ENCODE data around the gene RAPH1.

The RAPH1 gene

GRCh38 chr2:203583084-203583695 is 48.1 kb upstream of the RAPH1 start:
- Histone ChIP-seq H3K4me2 (ENCODE audit: low read depth, low read length) (peak overlapping the region; percentile 78), H3K27me3 (replicated peaks; ENCODE audit: insufficient read depth, low read length) (no peaks in the 10 kb centered on the region), H4K20me1 (ENCODE audit: insufficient read depth, low read length) (no peaks in the 10 kb centered on the region), H3K36me3 (replicated peaks; ENCODE audit: insufficient read depth, low read length) (no peaks in the 10 kb centered on the region), H3K9me3 (replicated peaks; ENCODE audit: insufficient read depth, low read length) (no peaks in the 10 kb centered on the region), H3F3A (ENCODE audit: insufficient read depth, low read length) (peaks cover 41% of the 10 kb centered on the region), H3K27ac (ENCODE audit: low read length) (peak overlapping the region; percentile 83; the same call in 1 of the 2 replicates), H3K4me1 (ENCODE audit: low read length) (peaks cover 65% of the 10 kb centered on the region), H3K9me2 (replicated peaks; ENCODE audit: insufficient read depth, low read length) (no peaks in the 10 kb centered on the region), H2AFZ (ENCODE audit: low read length) (no peak overlapping the region), H3K9ac (ENCODE audit: low read length) (peak overlapping the region; percentile 15; the same call in 1 of the 2 replicates), H3K4me3 (ENCODE audit: low read length) (0 out of 2 replicates have a peak overlapping the region, but pooled peaks have one; percentile 5), H3K79me2 (ENCODE audit: low read length) (no peaks in the 10 kb centered on the region)
- DNase-seq = no peak
- no peak for TF ChIP-seq EZH2 (optimal IDR thresholded peaks at IDR 0.05; ENCODE audit: low read depth, low read length)
- TF ChIP-seq EZH2phosphoT487 (IDR thresholded peaks at IDR 0.05; ENCODE audit: low read length) = no peak
- TF ChIP-seq, protein P1, sequence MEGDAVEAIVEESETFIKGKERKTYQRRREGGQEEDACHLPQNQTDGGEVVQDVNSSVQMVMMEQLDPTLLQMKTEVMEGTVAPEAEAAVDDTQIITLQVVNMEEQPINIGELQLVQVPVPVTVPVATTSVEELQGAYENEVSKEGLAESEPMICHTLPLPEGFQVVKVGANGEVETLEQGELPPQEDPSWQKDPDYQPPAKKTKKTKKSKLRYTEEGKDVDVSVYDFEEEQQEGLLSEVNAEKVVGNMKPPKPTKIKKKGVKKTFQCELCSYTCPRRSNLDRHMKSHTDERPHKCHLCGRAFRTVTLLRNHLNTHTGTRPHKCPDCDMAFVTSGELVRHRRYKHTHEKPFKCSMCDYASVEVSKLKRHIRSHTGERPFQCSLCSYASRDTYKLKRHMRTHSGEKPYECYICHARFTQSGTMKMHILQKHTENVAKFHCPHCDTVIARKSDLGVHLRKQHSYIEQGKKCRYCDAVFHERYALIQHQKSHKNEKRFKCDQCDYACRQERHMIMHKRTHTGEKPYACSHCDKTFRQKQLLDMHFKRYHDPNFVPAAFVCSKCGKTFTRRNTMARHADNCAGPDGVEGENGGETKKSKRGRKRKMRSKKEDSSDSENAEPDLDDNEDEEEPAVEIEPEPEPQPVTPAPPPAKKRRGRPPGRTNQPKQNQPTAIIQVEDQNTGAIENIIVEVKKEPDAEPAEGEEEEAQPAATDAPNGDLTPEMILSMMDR (IDR thresholded peaks at IDR 0.05; ENCODE audit: low read length) = no peak

GRCh38 chr2:203582468-203582867 is 47.4 kb upstream of the RAPH1 start:
- no peak for DNase-seq
- Histone ChIP-seq H3K9me3 (replicated peaks; ENCODE audit: insufficient read depth, low read length) (no peaks in the 10 kb centered on the region), H3K27me3 (replicated peaks; ENCODE audit: insufficient read depth, low read length) (no peaks in the 10 kb centered on the region), H3K4me1 (ENCODE audit: low read length) (peaks cover 67% of the 10 kb centered on the region), H3F3A (ENCODE audit: insufficient read depth, low read length) (peaks cover 43% of the 10 kb centered on the region), H3K4me3 (ENCODE audit: low read length) (no peak overlapping the region), H3K9me2 (replicated peaks; ENCODE audit: insufficient read depth, low read length) (no peaks in the 10 kb centered on the region), H2AFZ (ENCODE audit: low read length) (no peak overlapping the region), H4K20me1 (ENCODE audit: insufficient read depth, low read length) (no peaks in the 10 kb centered on the region), H3K79me2 (ENCODE audit: low read length) (no peaks in the 10 kb centered on the region), H3K4me2 (ENCODE audit: low read depth, low read length) (0 out of 2 replicates have a peak overlapping the region, but pooled peaks have one; percentile 78), H3K36me3 (replicated peaks; ENCODE audit: insufficient read depth, low read length) (no peaks in the 10 kb centered on the region), H3K27ac (ENCODE audit: low read length) (no peak overlapping the region), H3K9ac (ENCODE audit: low read length) (no peak overlapping the region)
- no peak for TF ChIP-seq EZH2phosphoT487 (IDR thresholded peaks at IDR 0.05; ENCODE audit: low read length)
- no peak for TF ChIP-seq EZH2 (optimal IDR thresholded peaks at IDR 0.05; ENCODE audit: low read depth, low read length)
- TF ChIP-seq, protein P1 (IDR thresholded peaks at IDR 0.05; ENCODE audit: low read length) = no peak

GRCh38 chr2:203580844-203581243 is 45.7 kb upstream of the RAPH1 start:
- Histone ChIP-seq H3F3A (ENCODE audit: insufficient read depth, low read length) (peaks cover 43% of the 10 kb centered on the region), H3K4me1 (ENCODE audit: low read length) (peaks cover 65% of the 10 kb centered on the region), H3K36me3 (replicated peaks; ENCODE audit: insufficient read depth, low read length) (no peaks in the 10 kb centered on the region), H3K27ac (ENCODE audit: low read length) (no peak overlapping the region), H3K9me2 (replicated peaks; ENCODE audit: insufficient read depth, low read length) (no peaks in the 10 kb centered on the region), H2AFZ (ENCODE audit: low read length) (no peak overlapping the region), H3K4me3 (ENCODE audit: low read length) (no peak overlapping the region), H3K27me3 (replicated peaks; ENCODE audit: insufficient read depth, low read length) (no peaks in the 10 kb centered on the region), H3K4me2 (ENCODE audit: low read depth, low read length) (no peak overlapping the region), H3K9me3 (replicated peaks; ENCODE audit: insufficient read depth, low read length) (no peaks in the 10 kb centered on the region), H4K20me1 (ENCODE audit: insufficient read depth, low read length) (no peaks in the 10 kb centered on the region), H3K79me2 (ENCODE audit: low read length) (no peaks in the 10 kb centered on the region), H3K9ac (ENCODE audit: low read length) (no peak overlapping the region)
- DNase-seq = no peak
- TF ChIP-seq EZH2phosphoT487 (IDR thresholded peaks at IDR 0.05; ENCODE audit: low read length) (no peak), EZH2 (optimal IDR thresholded peaks at IDR 0.05; ENCODE audit: low read depth, low read length) (no peak)
- TF ChIP-seq, protein P1 (IDR thresholded peaks at IDR 0.05; ENCODE audit: low read length) = no peak

Measured in MM.1S (cell line).